ENCODE measurements around the gene LSM10. TPM values are rescaled to one million over a fixed set of nuclear protein-coding genes. Genes with fewer than 3 reads are reported as not detected.
A peak's percentile ranks its signal among the peaks of the same experiment; 100 is the strongest.

Gene LSM10
- total RNA-seq, 2 donors from 2014 or later: 34.3 to 34.6 TPM

GRCh38 chr1:36390411-36390810 is 7.3 kb downstream of the LSM10 start:
- DNase-seq (ENCODE audit: low spot score in 2 of 2) (no peak), ATAC-seq (no peak)
- H3K36me3 Mint-ChIP-seq: no peaks in the 10 kb centered on the region
- H3K9me3 Mint-ChIP-seq: no peaks in the 10 kb centered on the region
- H3K27ac Mint-ChIP-seq: peak overlapping the region in 1 of 2 donors; percentile 58

- Mint-ChIP-seq H3K36me3 (peaks cover 0 to 2% of the 10 kb centered on the region in 2 donors), H3K27ac (peak overlapping the region; percentile 29 to 87), H3K9me3 (no peaks in the 10 kb centered on the region)
- DNase-seq (ENCODE audit: low spot score in 2 of 2) (no peak), ATAC-seq (no peak)
Observed at GRCh38 chr1:36389999-36390398, 7.7 kb downstream of the LSM10 start.

- H3K36me3 Mint-ChIP-seq: peaks cover 0 to 7% of the 10 kb centered on the region in 2 donors
- peak overlapping the region; percentile 29 to 87 for H3K27ac Mint-ChIP-seq
- ATAC-seq (no peak), DNase-seq (ENCODE audit: low spot score in 2 of 2) (no peak)
- H3K9me3 Mint-ChIP-seq: no peaks in the 10 kb centered on the region
Observed at GRCh38 chr1:36389261-36389660, 8.4 kb downstream of the LSM10 start.

- H3K36me3 Mint-ChIP-seq: peaks cover 0 to 7% of the 10 kb centered on the region in 2 donors
- H3K9me3 Mint-ChIP-seq: no peaks in the 10 kb centered on the region
- ATAC-seq (no peak), DNase-seq (ENCODE audit: low spot score in 2 of 2) (no peak)
- H3K27ac Mint-ChIP-seq: peak overlapping the region; percentile 98 to 99
Observed at GRCh38 chr1:36387141-36387949, 10.4 kb downstream of the LSM10 start.

GRCh38 chr1:36386265-36387140 is 11.2 kb downstream of the LSM10 start:
- peak overlapping the region; percentile 98 to 99 for H3K27ac Mint-ChIP-seq
- peak; percentile 86 to 93 for DNase-seq (ENCODE audit: low spot score in 2 of 2)
- H3K36me3 Mint-ChIP-seq: peaks cover 0 to 7% of the 10 kb centered on the region in 2 donors
- H3K9me3 Mint-ChIP-seq: no peaks in the 10 kb centered on the region
- ATAC-seq: peak; percentile 79 to 81

- Mint-ChIP-seq H3K27ac (peak within 1 kb of the TSS; percentile 98 to 99), H3K9me3 (no peaks in the 10 kb centered on the region), H3K36me3 (peaks cover 0 to 7% of the 10 kb centered on the region in 2 donors)
- ATAC-seq (peak; percentile 88 to 91), DNase-seq (ENCODE audit: low spot score in 2 of 2) (peak; percentile 89 to 97)
Observed at GRCh38 chr1:36385410-36386264, 12.1 kb downstream of the LSM10 start, which contains the start of gene STK40. STK40 (minus strand) TSS chr1:36385924; CDS start chr1:36361332, 24,592 bp downstream.

- H3K9me3 Mint-ChIP-seq: no peaks in the 10 kb centered on the region
- peak overlapping the region; percentile 91 to 98 for H3K27ac Mint-ChIP-seq
- ATAC-seq (no peak), DNase-seq (ENCODE audit: low spot score in 2 of 2) (peak; percentile 31 to 66)
- peaks cover 0 to 7% of the 10 kb centered on the region in 2 donors for H3K36me3 Mint-ChIP-seq
Observed at GRCh38 chr1:36384542-36385409, 12.9 kb downstream of the LSM10 start.

GRCh38 chr1:36383240-36383639 is 14.5 kb downstream of the LSM10 start:
- H3K27ac Mint-ChIP-seq: peak overlapping the region in 1 of 2 donors; percentile 17
- peaks cover 0 to 7% of the 10 kb centered on the region in 2 donors for H3K36me3 Mint-ChIP-seq
- ATAC-seq: no peak
- no peaks in the 10 kb centered on the region for H3K9me3 Mint-ChIP-seq
- no peak for DNase-seq (ENCODE audit: low spot score in 2 of 2)

- H3K9me3 Mint-ChIP-seq: no peaks in the 10 kb centered on the region
- H3K36me3 Mint-ChIP-seq: peaks cover 0 to 7% of the 10 kb centered on the region in 2 donors
- DNase-seq (ENCODE audit: low spot score in 2 of 2) (no peak), ATAC-seq (no peak)
- H3K27ac Mint-ChIP-seq: peak overlapping the region in 1 of 2 donors; percentile 66
Observed at GRCh38 chr1:36382669-36383068, 15.0 kb downstream of the LSM10 start.

- ATAC-seq (no peak), DNase-seq (ENCODE audit: low spot score in 2 of 2) (no peak)
- H3K36me3 Mint-ChIP-seq: peaks cover 0 to 7% of the 10 kb centered on the region in 2 donors
- no peaks in the 10 kb centered on the region for H3K9me3 Mint-ChIP-seq
- H3K27ac Mint-ChIP-seq: peak overlapping the region; percentile 36 to 66
Observed at GRCh38 chr1:36382231-36382630, 15.5 kb downstream of the LSM10 start.

GRCh38 chr1:36381405-36381804 is 16.3 kb downstream of the LSM10 start:
- Mint-ChIP-seq H3K36me3 (peaks cover 0 to 7% of the 10 kb centered on the region in 2 donors), H3K27ac (peak overlapping the region; percentile 4 to 36), H3K9me3 (no peaks in the 10 kb centered on the region)
- DNase-seq (ENCODE audit: low spot score in 2 of 2) (no peak), ATAC-seq (no peak)

GRCh38 chr1:36380782-36381181 is 16.9 kb downstream of the LSM10 start:
- DNase-seq (ENCODE audit: low spot score in 2 of 2): no peak
- peak overlapping the region in 1 of 2 donors; percentile 36 for H3K27ac Mint-ChIP-seq

GRCh38 chr1:36380143-36380619 is 17.5 kb downstream of the LSM10 start:
- no peak for DNase-seq (ENCODE audit: low spot score in 2 of 2)
- peak overlapping the region in 1 of 2 donors; percentile 29 for H3K27ac Mint-ChIP-seq
- H3K9me3 Mint-ChIP-seq: no peaks in the 10 kb centered on the region
- H3K36me3 Mint-ChIP-seq: peaks cover 0 to 7% of the 10 kb centered on the region in 2 donors
- ATAC-seq: no peak

More at GRCh38 chr1:36380782-36381181, 16.9 kb downstream of the LSM10 start:
- Mint-ChIP-seq H3K9me3 (no peaks in the 10 kb centered on the region), H3K36me3 (peaks cover 0 to 7% of the 10 kb centered on the region in 2 donors)
- ATAC-seq: no peak

GRCh38 chr1:36377791-36378492 is 19.8 kb downstream of the LSM10 start:
- DNase-seq (ENCODE audit: low spot score in 2 of 2) (no peak), ATAC-seq (peak in 1 of 2 donors; percentile 3)
- Mint-ChIP-seq H3K27ac (peak overlapping the region in 1 of 2 donors; percentile 74), H3K36me3 (no peaks in the 10 kb centered on the region), H3K9me3 (no peaks in the 10 kb centered on the region)

GRCh38 chr1:36372617-36373016 is 25.1 kb downstream of the LSM10 start:
- Mint-ChIP-seq H3K9me3 (no peaks in the 10 kb centered on the region), H3K27ac (peak overlapping the region; percentile 65 to 83), H3K36me3 (no peaks in the 10 kb centered on the region)
- no peak for DNase-seq (ENCODE audit: low spot score in 2 of 2)
- ATAC-seq: no peak
